Stomach (tissue), 9 donors: ENCODE results near the gene ESR2. TPM values are rescaled to one million over a fixed set of nuclear protein-coding genes. Genes with fewer than 3 reads are reported as not detected.
"Not testable (repeated sequence)": the region's sequence is repeated elsewhere in the genome, so short reads cannot be mapped to it uniquely, and the experiment has no call there.

Experiments used
- DNase-seq, 2 donors: peaks; one replicate each; pipeline versions ENCODE4 v3.0.0 to v3.0.0-alpha.2; 2013 to 2019
- H3K27ac ChIP-seq, 5 donors: fragments of 200-600 bp in 4 of 5; sonication (generic) in 4 of 5; one replicate each; pipeline ENCODE4 v1.5.1; 2013 to 2019; ENCODE audit warnings: mild to moderate bottlenecking in 1 of 5, moderate library complexity in 1 of 5
- H3K27me3 ChIP-seq, 3 donors: fragments of 200-600 bp; sonication (generic); one replicate each; pipeline ENCODE4 v1.5.1; 2017 to 2019; ENCODE audit warnings: mixed run types in 1 of 3
- H3K36me3 ChIP-seq, 4 donors: fragments of 200-600 bp; sonication (generic); 1 replicate in 3 of 4; 2 replicates in 1 of 4; pipeline ENCODE4 v1.5.1; 2016 to 2019
- H3K4me1 ChIP-seq, 4 donors: fragments of 200-600 bp; sonication (generic); one replicate each; pipeline ENCODE4 v1.5.1; 2016 to 2019
- H3K4me3 ChIP-seq, 4 donors: fragments of 200-600 bp; sonication (generic) in 3 of 4; one replicate each; pipeline ENCODE4 v1.5.1; 2016 to 2019; ENCODE audit warnings: mild to moderate bottlenecking in 1 of 4
- H3K9me3 ChIP-seq, 4 donors: fragments of 200-600 bp; sonication (generic); one replicate each; pipeline ENCODE4 v1.5.1; 2016 to 2019
- EP300 ChIP-seq: sonication (generic); formaldehyde crosslinking; IDR thresholded peaks from one replicate; pipeline ENCODE4 v1.6.1; 2017; ENCODE audit warnings: antibody characterized with exemption
- POLR2A ChIP-seq, 4 donors: fragments of 450-650 bp; IDR thresholded peaks; one replicate each; pipeline ENCODE4 v1.6.1; 2016; ENCODE audit warnings: antibody characterized with exemption in 4 of 4, control low read depth in 2 of 4, mild to moderate bottlenecking in 1 of 4, moderate library complexity in 1 of 4
- POLR2AphosphoS5 ChIP-seq, 3 donors: sonication (generic); formaldehyde crosslinking; IDR thresholded peaks; one replicate each; pipeline ENCODE4 v1.6.1; 2016; ENCODE audit warnings: antibody characterized with exemption in 3 of 3
- WGBS, 5 donors: extraction: QIAGEN DNeasy Blood & Tissue Kit in 3 of 5; methylation state at CpG; one replicate each; pipeline versions ENCODE4 v1.1.5 to v1.1.7; 2013 to 2018; 5-methylcytosine and 5-hydroxymethylcytosine counted together
- intact Hi-C: fragments of 100-400 bp; cut with DNase I; formaldehyde crosslinking; loops from one replicate; pipeline ENCODE4 v1.15.1; 2023; ENCODE audit warnings: low total_unique reads
- polyA plus RNA-seq, 3 donors: library from polyadenylated mRNA; stranded (reverse); fragments of 200-250 nt; gene quantifications; one replicate each; pipeline ENCODE4 v1.2.3, GENCODE V29; 2013
- total RNA-seq, 5 donors: library from RNA; depleted of rRNA; stranded (reverse); fragments of >200 nt; gene quantifications; one replicate each; pipeline versions ENCODE4 v1.1.0 to v1.2.3, GENCODE V29; 2014 to 2016
- TF ChIP-seq, protein P1 (sequence below), 7 experiments: fragments of 450-650 bp in 4 of 7; fragments of 200-600 bp in 3 of 7; sonication (generic) in 3 of 7; IDR thresholded peaks; one replicate each; pipeline ENCODE4 v1.5.1; 2016 to 2019; ENCODE audit warnings: antibody characterized with exemption in 7 of 7, control low read depth in 2 of 7, mild to moderate bottlenecking in 1 of 7
- donor health status: healthy with polysubstance abuse.
- donor health status: Bipolar disorder and iron deficiency.
- donor health status: healthy.

The ESR2 gene
- total and polyA plus RNA-seq, 8 donors = 0.08 to 1.3 (median 0.58) TPM; not detected in 5

DNA sequence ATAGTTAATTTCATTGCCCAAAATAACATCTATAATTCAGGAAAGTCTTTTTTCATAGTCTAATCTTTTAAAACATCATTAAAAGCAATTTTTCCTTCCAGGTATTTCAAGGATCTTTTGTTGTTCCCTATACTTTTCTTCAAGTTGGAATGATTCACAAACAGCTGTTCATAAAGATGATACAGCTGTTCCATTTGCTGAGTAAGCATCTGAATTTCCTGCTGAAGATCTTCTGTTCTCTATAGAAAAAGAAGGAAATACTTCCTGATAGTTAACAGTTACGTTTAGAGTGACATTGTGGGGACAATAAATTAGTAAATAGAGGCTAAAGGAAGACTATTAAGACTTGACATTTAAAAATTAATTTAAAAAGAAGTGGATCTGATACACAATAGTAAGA is 30.3 kb upstream of the ESR2 start:
- Histone ChIP-seq H3K27me3 (no peaks in the 10 kb centered on the region), H3K9me3 (no peaks in the 10 kb centered on the region), H3K36me3 (no peaks in the 10 kb centered on the region), H3K4me3 (no peak overlapping the region), H3K4me1 (no peaks in the 10 kb centered on the region), H3K27ac (no peak overlapping the region)
- no peak for TF ChIP-seq POLR2AphosphoS5 (IDR thresholded peaks at IDR 0.05)
- no peak for TF ChIP-seq POLR2A (IDR thresholded peaks at IDR 0.05)
- TF ChIP-seq EP300 = no peak
- TF ChIP-seq, protein P1, sequence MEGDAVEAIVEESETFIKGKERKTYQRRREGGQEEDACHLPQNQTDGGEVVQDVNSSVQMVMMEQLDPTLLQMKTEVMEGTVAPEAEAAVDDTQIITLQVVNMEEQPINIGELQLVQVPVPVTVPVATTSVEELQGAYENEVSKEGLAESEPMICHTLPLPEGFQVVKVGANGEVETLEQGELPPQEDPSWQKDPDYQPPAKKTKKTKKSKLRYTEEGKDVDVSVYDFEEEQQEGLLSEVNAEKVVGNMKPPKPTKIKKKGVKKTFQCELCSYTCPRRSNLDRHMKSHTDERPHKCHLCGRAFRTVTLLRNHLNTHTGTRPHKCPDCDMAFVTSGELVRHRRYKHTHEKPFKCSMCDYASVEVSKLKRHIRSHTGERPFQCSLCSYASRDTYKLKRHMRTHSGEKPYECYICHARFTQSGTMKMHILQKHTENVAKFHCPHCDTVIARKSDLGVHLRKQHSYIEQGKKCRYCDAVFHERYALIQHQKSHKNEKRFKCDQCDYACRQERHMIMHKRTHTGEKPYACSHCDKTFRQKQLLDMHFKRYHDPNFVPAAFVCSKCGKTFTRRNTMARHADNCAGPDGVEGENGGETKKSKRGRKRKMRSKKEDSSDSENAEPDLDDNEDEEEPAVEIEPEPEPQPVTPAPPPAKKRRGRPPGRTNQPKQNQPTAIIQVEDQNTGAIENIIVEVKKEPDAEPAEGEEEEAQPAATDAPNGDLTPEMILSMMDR (IDR thresholded peaks at IDR 0.05) = no peak
- intact Hi-C loops = no loop called here
- no peak for DNase-seq
- 15 to 33% (median 25%) methylated on average over 1 of the region's 1 CpG for WGBS, 5 donors

DNA sequence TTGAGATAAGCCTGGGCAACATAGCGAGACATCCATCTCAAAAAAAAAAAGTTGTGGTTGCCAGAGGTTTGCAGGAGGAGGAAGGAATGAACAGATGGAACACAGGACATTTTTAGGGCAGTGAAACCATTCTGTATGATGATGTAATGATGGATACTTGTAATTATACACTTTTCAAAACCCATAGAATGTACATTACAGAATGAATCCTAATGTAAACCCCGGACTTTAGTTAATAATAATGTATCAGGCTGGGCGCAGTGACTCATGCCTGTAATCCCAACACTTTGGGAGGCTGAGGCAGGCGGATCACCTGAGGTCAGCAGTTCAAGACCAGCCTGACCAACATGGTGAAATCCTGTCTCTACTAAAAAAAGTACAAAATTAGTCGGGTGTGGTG is 26.2 kb upstream of the ESR2 start:
- H3K9me3 ChIP-seq, H3K27me3 ChIP-seq, intact Hi-C loops, H3K4me1 ChIP-seq, H3K36me3 ChIP-seq, H3K4me3 ChIP-seq, H3K27ac ChIP-seq, DNase-seq: not testable (repeated sequence)
- 65 to 78% (median 75%) methylated on average over 5 of the region's 5 CpGs for WGBS, 5 donors

DNA sequence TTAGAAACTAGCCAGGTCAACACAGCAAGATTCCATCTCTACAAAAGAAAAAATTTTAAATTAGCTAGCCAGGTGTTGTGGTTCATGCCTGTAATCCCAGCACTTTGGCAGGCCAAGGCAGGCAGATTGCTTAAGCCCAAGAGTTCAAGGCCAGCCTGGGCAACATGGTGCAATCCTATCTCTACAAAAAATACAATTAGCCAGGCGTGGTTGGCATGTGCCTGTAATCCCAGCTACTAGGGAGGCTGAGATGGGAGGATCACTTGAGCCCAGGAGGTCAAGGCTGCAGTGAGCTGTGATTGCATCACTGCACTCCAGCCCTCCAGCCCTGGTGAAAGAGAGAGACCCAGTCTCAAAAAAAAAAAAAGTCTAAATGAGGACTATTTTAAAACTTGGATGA is 24.5 kb upstream of the ESR2 start:
- H3K4me1 ChIP-seq, H3K27me3 ChIP-seq, H3K4me3 ChIP-seq, H3K9me3 ChIP-seq, DNase-seq, H3K27ac ChIP-seq, intact Hi-C loops, H3K36me3 ChIP-seq: not testable (repeated sequence)
- 82 to 94% (median 87%) methylated on average over 1 of the region's 1 CpG for WGBS, 5 donors

DNA sequence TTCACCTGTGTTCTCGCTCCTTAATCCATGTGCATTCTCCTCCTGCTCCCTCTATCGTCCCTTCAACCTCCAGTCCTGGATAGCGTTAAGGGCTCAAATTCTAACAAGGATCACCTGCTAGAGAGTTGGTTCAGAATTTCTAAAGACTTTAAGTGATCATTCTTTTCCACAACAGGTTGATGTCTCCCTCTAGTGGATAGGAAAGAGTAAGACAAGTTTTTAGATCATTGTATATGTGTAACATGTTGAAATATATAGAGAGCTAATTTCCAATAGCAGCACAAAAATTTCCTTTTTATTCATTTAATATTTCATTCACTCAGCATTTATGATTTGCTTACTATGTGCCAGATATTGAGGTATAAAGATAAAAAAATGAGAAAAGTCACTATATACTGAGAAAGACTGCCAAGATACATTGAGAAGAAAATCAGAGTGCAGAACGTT is 9.3 kb upstream of the ESR2 start:
- peak in 1 of 2 donors; percentile 76 for DNase-seq
- H3K4me3 ChIP-seq = no peak overlapping the region
- no peaks in the 10 kb centered on the region for H3K4me1 ChIP-seq
- H3K27me3 ChIP-seq = no peaks in the 10 kb centered on the region
- no peak overlapping the region for H3K27ac ChIP-seq
- TF ChIP-seq, protein P1 (IDR thresholded peaks at IDR 0.05) = peak in 5 of 7 experiments; percentile 47 to 76 (median 62)
- no peak for TF ChIP-seq POLR2A (IDR thresholded peaks at IDR 0.05)
- TF ChIP-seq POLR2AphosphoS5 (IDR thresholded peaks at IDR 0.05) = no peak
- no peak for TF ChIP-seq EP300
- 16 to 21% (median 19%) methylated on average over 4 of the region's 4 CpGs for WGBS, 5 donors
- no peaks in the 10 kb centered on the region for H3K9me3 ChIP-seq
- H3K36me3 ChIP-seq = no peaks in the 10 kb centered on the region
- intact Hi-C loops = no loop called here

DNA sequence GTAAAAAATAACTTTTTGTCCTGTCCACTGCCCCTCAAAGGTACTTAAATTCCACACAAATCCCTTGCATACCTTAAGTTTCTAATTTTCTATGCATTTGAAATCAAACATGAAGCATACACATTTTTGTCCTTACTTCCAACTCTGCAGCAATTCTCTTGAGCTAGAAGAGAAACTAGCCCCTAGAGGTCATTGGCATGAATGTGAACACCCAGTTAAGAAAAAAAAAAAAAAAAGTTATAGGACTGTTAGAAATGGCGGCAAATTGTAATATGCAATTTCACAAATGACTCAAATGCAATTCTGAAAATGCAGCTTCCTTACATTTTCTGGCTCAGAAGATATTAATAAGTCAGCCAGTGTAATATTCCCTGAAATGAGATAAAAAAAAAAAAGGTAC is 4.6 kb upstream of the ESR2 start:
- Histone ChIP-seq H3K27me3 (peaks cover 0 to 19% (median 10%) of the 10 kb centered on the region in 3 donors), H3K27ac (no peak overlapping the region), H3K9me3 (no peaks in the 10 kb centered on the region), H3K36me3 (no peaks in the 10 kb centered on the region), H3K4me1 (peaks cover 8 to 23% (median 13%) of the 10 kb centered on the region in 4 donors), H3K4me3 (no peak overlapping the region)
- TF ChIP-seq, protein P1 (IDR thresholded peaks at IDR 0.05) = no peak
- TF ChIP-seq POLR2A (IDR thresholded peaks at IDR 0.05) (no peak), POLR2AphosphoS5 (IDR thresholded peaks at IDR 0.05) (no peak), EP300 (no peak)
- 81 to 94% (median 87%) methylated on average over 1 of the region's 1 CpG for WGBS, 5 donors
- intact Hi-C loops = no loop called here
- no peak for DNase-seq
